Measurements from ENCODE around the gene ZMYND15. TPM values are rescaled to one million over a fixed set of nuclear protein-coding genes. Genes with fewer than 3 reads are reported as not detected.

Gene ZMYND15
- polyA plus RNA-seq, 1 donor from 2014 or later: not detected

DNA sequence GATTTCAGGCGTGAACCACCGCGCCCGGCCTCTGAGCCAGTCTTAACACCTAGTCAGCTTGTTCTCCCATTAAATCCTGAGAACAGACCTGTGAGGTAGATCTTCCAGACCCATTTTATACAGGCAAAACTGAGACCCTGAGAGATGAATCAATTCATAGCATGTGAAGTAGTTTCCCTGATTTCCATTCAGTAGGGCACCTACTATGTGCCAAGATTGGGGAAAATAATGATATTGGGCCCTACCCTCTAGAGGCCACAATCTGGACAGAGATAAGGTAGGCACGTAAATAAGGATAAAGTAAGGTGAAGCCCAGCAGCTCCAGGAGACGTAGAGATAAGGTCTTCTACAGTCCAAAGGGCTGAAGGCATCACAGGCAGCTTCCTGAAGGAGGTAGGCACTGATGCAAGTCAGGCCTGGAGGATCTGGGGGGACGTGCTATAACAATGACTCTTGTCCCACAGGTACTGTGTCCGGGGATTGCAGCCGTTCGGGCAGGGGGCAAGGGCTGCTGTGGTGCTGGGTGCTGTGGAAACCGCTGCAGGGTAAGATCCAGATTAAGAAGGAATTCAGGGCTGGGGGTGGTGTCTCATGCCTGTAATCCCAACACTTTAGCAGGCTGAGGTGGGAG, 40.8 kb downstream of the ZMYND15 start:
- no peaks in the 10 kb centered on the region for H3K27me3 ChIP-seq (ENCODE audit: insufficient read depth, low read depth, low read length)
- no peak overlapping the region for H3K9ac ChIP-seq (ENCODE audit: low read length)
- no peaks in the 10 kb centered on the region for H3F3A ChIP-seq (ENCODE audit: insufficient read depth, low read length, poor library complexity, severe bottlenecking)
- no peaks in the 10 kb centered on the region for H3K9me2 ChIP-seq (ENCODE audit: insufficient read depth, low read length)
- H4K20me1 ChIP-seq (ENCODE audit: insufficient read depth): no peaks in the 10 kb centered on the region
- H3K9me3 ChIP-seq (ENCODE audit: low read length): no peaks in the 10 kb centered on the region
- no peak overlapping the region for H3K4me2 ChIP-seq (ENCODE audit: low read length)
- no peak for TF ChIP-seq POLR2AphosphoS5 (IDR thresholded peaks at IDR 0.05)
- no peaks in the 10 kb centered on the region for H3K36me3 ChIP-seq (ENCODE audit: insufficient read depth, low read length)
- H3K79me2 ChIP-seq (replicated peaks; ENCODE audit: insufficient read depth, low read length): no peaks in the 10 kb centered on the region
- H3K4me3 ChIP-seq (ENCODE audit: low read length): no peak overlapping the region
- H2AFZ ChIP-seq (ENCODE audit: low read depth, low read length): no peak overlapping the region
- no peak overlapping the region for H3K27ac ChIP-seq (ENCODE audit: low read length)

DNA sequence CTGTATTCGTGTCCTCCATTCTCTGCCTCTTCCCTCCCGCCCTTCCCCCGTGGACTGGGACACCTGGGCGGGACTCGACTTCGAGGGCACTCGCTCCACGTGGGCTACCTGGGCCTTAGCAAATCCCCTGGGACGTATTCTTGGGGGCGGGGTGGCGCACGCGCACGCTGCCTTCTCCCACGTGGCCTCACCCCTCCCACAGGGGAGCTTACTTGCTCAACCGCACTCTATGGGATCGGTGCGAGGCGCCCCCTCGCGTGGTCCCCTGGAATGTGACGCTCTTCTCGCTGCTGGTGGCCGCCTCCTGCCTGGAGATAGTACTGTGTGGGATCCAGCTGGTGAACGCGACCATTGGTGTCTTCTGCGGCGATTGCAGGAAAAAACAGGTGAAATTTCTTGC, 43.0 kb downstream of the ZMYND15 start:
- H3K79me2 ChIP-seq (replicated peaks; ENCODE audit: insufficient read depth, low read length): no peaks in the 10 kb centered on the region
- TF ChIP-seq RAD21 (conservative IDR thresholded peaks at IDR 0.05) (no peak), EZH2 (IDR thresholded peaks at IDR 0.05; ENCODE audit: borderline replicate concordance, insufficient read depth, low read length, poor library complexity, severe bottlenecking) (no peak), MXI1 (conservative IDR thresholded peaks at IDR 0.05; ENCODE audit: poor library complexity, severe bottlenecking) (no peak), SMC3 (conservative IDR thresholded peaks at IDR 0.05; ENCODE audit: poor library complexity) (no peak), POLR2AphosphoS5 (IDR thresholded peaks at IDR 0.05) (no peak), EP300 (conservative IDR thresholded peaks at IDR 0.05; ENCODE audit: poor library complexity, severe bottlenecking) (no peak), REST (IDR thresholded peaks at IDR 0.05; ENCODE audit: borderline replicate concordance) (no peak), CTCF (IDR thresholded peaks at IDR 0.05; ENCODE audit: poor library complexity, severe bottlenecking) (no peak), TAF1 (IDR thresholded peaks at IDR 0.05; ENCODE audit: low read depth) (no peak)
- no peaks in the 10 kb centered on the region for H3K27me3 ChIP-seq (ENCODE audit: insufficient read depth, low read depth, low read length)
- H3K27ac ChIP-seq (ENCODE audit: low read length): no peak overlapping the region
- H3K9me3 ChIP-seq (ENCODE audit: low read length): no peaks in the 10 kb centered on the region
- no peaks in the 10 kb centered on the region for H3F3A ChIP-seq (ENCODE audit: insufficient read depth, low read length, poor library complexity, severe bottlenecking)
- no peaks in the 10 kb centered on the region for H4K20me1 ChIP-seq (ENCODE audit: insufficient read depth)
- H3K4me3 ChIP-seq (ENCODE audit: low read length): no peak overlapping the region
- no peaks in the 10 kb centered on the region for H3K9me2 ChIP-seq (ENCODE audit: insufficient read depth, low read length)
- no peaks in the 10 kb centered on the region for H3K36me3 ChIP-seq (ENCODE audit: insufficient read depth, low read length)
- H3K4me2 ChIP-seq (ENCODE audit: low read length): no peak overlapping the region
- no peak overlapping the region for H3K9ac ChIP-seq (ENCODE audit: low read length)
- no peak overlapping the region for H2AFZ ChIP-seq (ENCODE audit: low read depth, low read length)
